HepG2 (cell line): ENCODE data around the gene KRTCAP3. TPM values are rescaled to one million over a fixed set of nuclear protein-coding genes. Genes with fewer than 3 reads are reported as not detected.

Experiments used
- AHR ChIP-seq: IDR thresholded peaks from 2 replicates; pipeline ENCODE4 v1.6.1; 2018; ENCODE audit warnings: missing genetic modification reagents, missing compliant biosample characterization
- CREB3 ChIP-seq: sonication (generic); formaldehyde crosslinking; IDR thresholded peaks from 2 replicates; pipeline ENCODE4 v1.5.0; 2020; ENCODE audit warnings: missing genetic modification reagents
- CTCF ChIP-seq: sonication (generic); formaldehyde crosslinking; IDR thresholded peaks from 2 replicates; pipeline ENCODE4 v1.5.0; 2020; ENCODE audit warnings: mild to moderate bottlenecking, missing genetic modification reagents, moderate library complexity
- DBP ChIP-seq: sonication (generic); formaldehyde crosslinking; IDR thresholded peaks from 2 replicates; pipeline ENCODE4 v1.4.0; 2020; ENCODE audit warnings: missing genetic modification reagents; ENCODE audit errors: not compliant biosample characterization
- FOXK2 ChIP-seq: fragments of 450-650 bp; IDR thresholded peaks from 2 replicates; pipeline ENCODE4 v1.6.1; 2016
- FOXO4 ChIP-seq: sonication (generic); formaldehyde crosslinking; conservative IDR thresholded peaks from 2 replicates; pipeline ENCODE4 v1.8.1; 2023; ENCODE audit warnings: missing genetic modification reagents
- HES4 ChIP-seq: sonication (generic); formaldehyde crosslinking; IDR thresholded peaks from 2 replicates; pipeline ENCODE4 v1.9.0; 2021; ENCODE audit warnings: mild to moderate bottlenecking, missing genetic modification reagents, borderline replicate concordance
- KDM2A ChIP-seq: sonication (generic); formaldehyde crosslinking; IDR thresholded peaks from 2 replicates; pipeline ENCODE4 v1.4.0; 2020; ENCODE audit warnings: low read depth, missing genetic modification reagents, borderline replicate concordance
- PREB ChIP-seq: sonication (generic); formaldehyde crosslinking; IDR thresholded peaks from 2 replicates; pipeline ENCODE4 v1.4.0; 2020; ENCODE audit warnings: missing genetic modification reagents
- STAG1 ChIP-seq: sonication (generic); formaldehyde crosslinking; IDR thresholded peaks from 2 replicates; pipeline ENCODE4 v1.4.0; 2020; ENCODE audit warnings: missing genetic modification reagents
- YEATS4 ChIP-seq: sonication (generic); formaldehyde crosslinking; IDR thresholded peaks from 2 replicates; pipeline ENCODE4 v1.4.0; 2020; ENCODE audit warnings: missing genetic modification reagents, borderline replicate concordance
- ZEB1 ChIP-seq: IDR thresholded peaks from 2 replicates; pipeline ENCODE4 v1.6.1; 2012; ENCODE audit warnings: mild to moderate bottlenecking, low read depth, inconsistent platforms; ENCODE audit not compliant: insufficient replicate concordance
- ZNF160 ChIP-seq: sonication (generic); formaldehyde crosslinking; IDR thresholded peaks from 2 replicates; pipeline ENCODE4 v1.8.0; 2022; ENCODE audit warnings: mild to moderate bottlenecking, inconsistent platforms, missing genetic modification reagents
- ZNF260 ChIP-seq: sonication (generic); formaldehyde crosslinking; IDR thresholded peaks from 2 replicates; pipeline ENCODE4 v1.4.0; 2020; ENCODE audit warnings: missing genetic modification reagents, low read depth, mild to moderate bottlenecking, borderline replicate concordance
- ZNF512B ChIP-seq: sonication (generic); formaldehyde crosslinking; IDR thresholded peaks from 2 replicates; pipeline ENCODE4 v1.5.1; 2020; ENCODE audit warnings: missing genetic modification reagents, mild to moderate bottlenecking, borderline replicate concordance
- ZNF549 ChIP-seq: sonication (generic); formaldehyde crosslinking; IDR thresholded peaks from 2 replicates; pipeline ENCODE4 v1.5.0; 2020; ENCODE audit warnings: missing genetic modification reagents
- ZNF678 ChIP-seq: sonication (generic); formaldehyde crosslinking; IDR thresholded peaks from 2 replicates; pipeline ENCODE4 v1.4.0; 2020; ENCODE audit warnings: mild to moderate bottlenecking, missing genetic modification reagents
- ZNF773 ChIP-seq: sonication (generic); formaldehyde crosslinking; IDR thresholded peaks from 2 replicates; pipeline ENCODE4 v1.4.0; 2020; ENCODE audit warnings: missing genetic modification reagents, borderline replicate concordance
- ZNF816 ChIP-seq: sonication (generic); formaldehyde crosslinking; IDR thresholded peaks from 2 replicates; pipeline ENCODE4 v1.8.0; 2022; ENCODE audit warnings: missing genetic modification reagents, mild to moderate bottlenecking, borderline replicate concordance
- ZNF878 ChIP-seq: sonication (generic); formaldehyde crosslinking; IDR thresholded peaks from 2 replicates; pipeline ENCODE4 v1.8.1; 2023; ENCODE audit warnings: mild to moderate bottlenecking, missing genetic modification reagents, moderate library complexity
- polyA plus RNA-seq, 8 experiments: library from polyadenylated mRNA; depleted of rRNA in 3 of 8; stranded (reverse) in 7 of 8; unstranded in 1 of 8; fragments of >200 nt; fragmentation: Illumina TruSeq in 4 of 8; extraction: Trizol in 4 of 8; gene quantifications; 2 replicates each; pipeline versions ENCODE4 v1.2.1 to v1.2.3, GENCODE V29; 2011 to 2016; ENCODE audit warnings: low read depth in 4 of 8, missing spikeins in 1 of 8, mixed read lengths in 1 of 8; ENCODE audit not compliant: insufficient read depth in 1 of 8
- total RNA-seq, 5 experiments: library from RNA; depleted of rRNA; stranded (reverse); fragments of >200 nt; fragmentation: Illumina TruSeq; extraction: Trizol; gene quantifications; 2 replicates each; pipeline ENCODE4 v1.2.3, GENCODE V29; 2016; ENCODE audit warnings: low read depth in 1 of 5

Gene KRTCAP3
- total and polyA plus RNA-seq, 2 of the 13 experiments (the other 11 are each of a cell fraction or from before 2014, with no cell fraction given) = 2.1 to 4.5 TPM

- TF ChIP-seq CTCF (CRISPR knock-in tag) = no peak
- TF ChIP-seq ZEB1 = peak; percentile 86
- no peak for TF ChIP-seq ZNF878 (CRISPR knock-in tag)
- no peak for TF ChIP-seq ZNF816
- TF ChIP-seq ZNF678 (CRISPR knock-in tag) = no peak
- TF ChIP-seq HES4 = no peak
- no peak for TF ChIP-seq FOXO4 (CRISPR knock-in tag)
- TF ChIP-seq PREB = no peak
- TF ChIP-seq FOXK2 = peak; percentile 99
- TF ChIP-seq YEATS4 (CRISPR knock-in tag) = peak; percentile 16; the same call in 1 of the 2 replicates
- TF ChIP-seq CREB3 = no peak
- peak; percentile 91; the same call in 1 of the 2 replicates for TF ChIP-seq KDM2A (CRISPR knock-in tag)
- no peak for TF ChIP-seq DBP
- no peak; the same call in 1 of the 2 replicates for TF ChIP-seq STAG1
- no peak for TF ChIP-seq ZNF260 (CRISPR knock-in tag)
- no peak for TF ChIP-seq ZNF549 (CRISPR knock-in tag)
- 0 out of 2 replicates have a peak, but pooled peaks have one; percentile 76 for TF ChIP-seq AHR (CRISPR knock-in tag)
- no peak for TF ChIP-seq ZNF773
- no peak for TF ChIP-seq ZNF160
- TF ChIP-seq ZNF512B (CRISPR knock-in tag) = no peak
These were observed 47.6 kb downstream of the KRTCAP3 start, which contains the start of gene IFT172 (continued) for GRCh38 chr2:27489498-27490397.
